Anterior cingulate cortex (tissue), 58 donors: ENCODE measurements around the gene THRB.
"Not testable (repeated sequence)": the region's sequence is repeated elsewhere in the genome, so short reads cannot be mapped to it uniquely, and the experiment has no call there.

Experiments used
- DNase-seq, 58 donors: peaks; one replicate each; lab custom pipeline; 2025; lab: John Stamatoyannopoulos, UW

Gene THRB

DNA sequence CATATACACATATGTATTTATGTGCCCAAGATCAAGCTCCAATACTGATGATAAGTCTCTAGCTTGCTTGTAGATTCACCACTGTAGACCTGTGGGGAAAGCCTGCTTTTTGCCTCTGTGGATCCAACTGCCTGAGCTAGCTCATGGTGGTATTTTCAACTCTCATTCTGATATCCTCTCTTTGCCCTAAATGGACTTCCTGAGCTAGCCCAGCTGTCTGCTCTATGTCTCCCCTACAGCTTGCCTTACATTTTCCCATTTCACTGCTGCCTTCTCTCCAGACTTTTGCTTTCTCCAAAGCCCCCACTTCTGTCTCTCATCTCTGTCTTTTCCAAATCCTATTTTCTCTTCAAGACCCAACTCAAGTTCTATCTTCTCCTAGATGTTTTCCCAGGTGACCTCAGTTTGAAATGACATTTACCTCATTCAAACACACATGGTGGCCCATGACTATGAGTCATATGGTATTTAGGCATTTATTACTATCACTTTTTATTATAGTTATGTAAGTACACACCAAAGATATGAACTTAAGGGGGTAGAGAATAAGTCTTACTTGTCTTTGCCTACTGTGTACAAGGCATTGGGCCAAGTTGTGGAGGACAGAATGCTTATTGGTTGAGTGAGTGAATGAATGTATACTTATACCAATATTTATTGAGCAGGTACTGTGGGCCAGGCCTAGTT, 357.9 kb downstream of the THRB start:
- DNase-seq: no peak

DNA sequence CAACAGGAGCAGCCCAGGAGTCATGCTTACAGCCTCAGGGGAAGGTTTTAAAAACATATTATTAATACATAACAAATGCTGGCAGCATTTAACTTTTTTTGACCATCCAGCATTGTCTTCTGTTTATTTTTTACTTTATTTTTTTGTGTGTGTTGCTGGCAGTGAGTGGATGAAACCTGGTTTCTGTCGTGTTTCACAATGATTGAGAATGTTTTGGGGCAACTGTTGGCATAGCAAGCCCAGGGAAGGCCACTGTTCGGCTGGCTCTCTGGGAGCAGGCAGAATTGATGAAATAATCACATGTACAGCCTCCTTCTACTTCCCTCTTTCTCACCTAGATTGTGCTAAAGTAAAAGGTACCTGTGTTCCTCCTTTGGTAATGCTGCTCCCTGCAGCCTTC, 359.4 kb downstream of the THRB start:
- no peak for DNase-seq

DNA sequence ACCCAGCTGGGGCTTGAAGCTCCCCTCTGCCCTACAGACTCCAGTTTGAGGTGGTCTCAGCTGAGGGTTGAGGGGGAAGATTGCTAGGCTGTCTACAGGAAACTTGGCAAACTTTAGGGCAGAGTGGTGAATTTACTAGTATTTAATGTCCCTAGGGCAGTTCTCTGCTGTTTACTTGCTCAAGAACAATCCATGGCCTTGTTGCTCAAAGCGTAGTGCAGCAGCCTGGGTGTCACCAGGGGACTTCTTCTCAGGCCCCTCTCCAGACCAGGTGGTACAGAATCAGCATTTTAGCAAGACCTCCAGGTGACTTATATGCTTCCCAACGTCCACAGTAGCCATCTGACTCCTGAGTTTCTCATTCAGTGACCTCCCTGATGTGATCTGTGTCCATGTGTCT, 360.7 kb downstream of the THRB start:
- no peak for DNase-seq

DNA sequence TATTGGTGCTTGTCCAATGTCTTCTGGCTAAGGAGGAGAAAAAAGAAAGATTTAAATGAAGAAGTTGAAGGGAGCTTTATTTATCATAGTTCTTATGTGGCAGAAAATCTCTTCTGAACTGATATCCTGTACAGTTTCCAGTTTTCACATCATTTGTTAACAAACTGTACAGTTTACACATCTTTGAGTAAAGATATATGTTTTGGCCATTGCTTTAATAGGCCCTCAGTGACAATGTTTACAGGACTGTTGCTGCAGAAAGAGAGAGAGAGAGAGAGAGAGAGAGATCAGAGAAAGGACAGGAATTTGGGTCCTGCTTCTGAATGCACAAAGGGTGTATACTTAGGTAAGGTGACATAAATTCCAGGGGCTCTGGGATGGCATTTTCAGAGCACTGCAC, 361.2 kb downstream of the THRB start:
- no peak for DNase-seq

DNA sequence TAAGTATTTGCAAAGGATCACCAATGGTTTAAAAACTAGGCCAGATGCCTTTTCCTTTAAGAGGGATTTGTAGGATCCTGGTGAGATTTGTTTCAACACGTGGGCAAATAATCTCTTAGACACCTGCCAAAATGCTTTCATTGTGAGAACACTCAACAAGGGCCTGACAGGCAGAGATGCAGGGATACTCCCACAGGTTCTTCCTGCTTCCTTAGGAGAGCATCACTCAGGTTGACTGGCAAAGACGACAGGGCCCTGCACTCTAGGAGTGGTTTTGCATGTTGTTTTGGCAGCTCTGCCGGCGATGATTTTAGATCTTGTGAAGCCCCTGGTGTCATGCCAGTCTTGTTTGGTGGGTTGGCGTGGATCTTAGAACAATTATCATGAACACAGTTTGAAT, 365.1 kb downstream of the THRB start:
- DNase-seq: peak in 1 of 58 donors; percentile 7

DNA sequence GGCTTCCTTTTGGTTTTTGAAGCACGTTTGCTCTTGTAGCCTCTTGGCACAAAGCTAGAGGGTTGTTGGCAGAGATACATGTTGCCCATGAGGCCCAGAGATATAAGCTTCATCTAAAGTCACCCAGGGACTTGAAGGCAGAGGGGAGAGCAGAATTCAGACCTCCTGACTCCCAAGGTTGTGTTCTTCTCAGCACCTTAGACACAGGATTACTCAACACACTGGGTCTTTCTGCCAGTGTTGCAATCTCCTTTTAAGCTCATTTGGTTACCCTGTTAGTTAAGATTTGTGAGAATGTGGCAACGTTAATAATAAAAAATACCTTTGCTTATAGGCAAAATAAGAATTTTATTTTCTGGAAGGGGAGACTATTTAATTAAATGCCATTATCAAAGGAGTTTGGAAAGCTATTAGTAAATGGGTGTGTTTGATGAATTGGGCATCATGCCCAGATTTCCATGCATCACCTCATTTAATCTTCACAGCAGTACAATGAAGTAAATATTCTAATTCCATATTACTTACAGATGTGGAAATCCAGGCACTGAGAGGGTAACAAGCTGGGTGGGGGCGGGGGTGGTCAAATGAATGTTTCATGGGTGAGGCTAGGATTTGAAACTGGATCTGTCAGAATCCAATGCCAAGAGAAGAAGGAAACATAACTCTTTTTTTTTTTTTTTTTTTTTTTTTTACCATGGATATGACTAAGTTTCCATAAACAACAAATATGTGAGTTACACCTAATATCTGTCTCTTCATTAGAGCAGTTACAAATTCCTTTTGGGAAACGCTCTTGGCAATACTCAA, 366.2 kb downstream of the THRB start:
- DNase-seq: no peak

DNA sequence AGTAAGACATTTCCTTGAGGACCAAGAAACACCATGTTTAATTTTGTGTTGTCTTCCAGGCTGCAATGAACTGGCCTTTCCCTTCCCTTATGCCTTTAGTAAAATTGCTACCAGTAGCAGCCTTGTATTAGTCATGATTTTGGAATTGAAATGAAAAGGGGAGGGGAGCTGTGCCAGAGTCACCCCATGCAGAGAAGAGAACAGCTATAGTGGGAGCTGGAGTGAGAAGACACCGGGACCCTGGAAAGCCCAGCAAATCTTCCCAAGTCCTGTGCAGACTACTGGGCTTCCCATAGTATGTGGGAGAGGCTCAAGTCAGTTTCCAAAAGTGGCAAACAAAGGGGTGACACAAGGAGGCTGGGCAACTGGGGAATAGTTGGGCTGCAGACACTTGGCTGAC, 371.1 kb downstream of the THRB start:
- no peak for DNase-seq

DNA sequence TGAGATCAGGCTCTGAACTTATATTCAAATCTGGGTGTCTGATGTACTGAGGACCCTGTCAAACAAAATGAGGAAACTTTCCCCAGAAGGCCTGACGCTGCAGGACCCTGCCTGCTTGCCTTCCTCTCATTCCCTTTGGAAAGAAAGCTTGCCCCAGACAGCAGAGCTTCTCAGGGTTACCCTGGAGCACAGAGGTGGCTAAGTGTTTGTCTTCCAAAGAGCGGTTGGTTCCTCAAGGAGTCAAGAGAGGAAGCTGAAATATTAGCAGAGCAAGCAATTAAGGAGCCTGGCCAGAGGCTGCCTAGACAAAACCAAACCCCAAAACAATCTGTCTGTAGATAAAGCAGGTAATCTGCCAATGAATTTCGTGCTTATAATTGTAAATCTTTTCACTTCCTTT, 374.2 kb downstream of the THRB start:
- DNase-seq: no peak

DNA sequence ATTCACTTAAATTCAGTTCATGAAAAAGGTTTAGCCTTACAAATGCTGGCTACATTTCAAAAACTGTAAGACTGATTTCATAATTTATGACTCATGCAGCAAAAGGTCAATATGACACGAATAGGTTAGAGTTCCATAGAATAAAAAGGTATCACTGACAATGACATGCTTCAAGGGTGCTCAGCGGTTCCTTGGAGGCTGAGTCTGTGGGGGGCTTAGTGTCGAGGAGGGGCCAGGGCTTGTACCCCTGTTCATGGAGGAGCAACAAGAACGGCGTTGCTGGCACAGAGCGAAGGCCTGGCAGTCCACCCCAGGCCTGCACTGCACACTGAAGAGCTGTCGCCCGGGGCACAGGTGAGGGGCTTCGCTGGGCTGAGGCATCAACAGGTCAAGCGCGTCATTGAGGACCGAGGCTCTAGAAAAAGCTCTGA, 375.3 kb downstream of the THRB start:
- no peak for DNase-seq

DNA sequence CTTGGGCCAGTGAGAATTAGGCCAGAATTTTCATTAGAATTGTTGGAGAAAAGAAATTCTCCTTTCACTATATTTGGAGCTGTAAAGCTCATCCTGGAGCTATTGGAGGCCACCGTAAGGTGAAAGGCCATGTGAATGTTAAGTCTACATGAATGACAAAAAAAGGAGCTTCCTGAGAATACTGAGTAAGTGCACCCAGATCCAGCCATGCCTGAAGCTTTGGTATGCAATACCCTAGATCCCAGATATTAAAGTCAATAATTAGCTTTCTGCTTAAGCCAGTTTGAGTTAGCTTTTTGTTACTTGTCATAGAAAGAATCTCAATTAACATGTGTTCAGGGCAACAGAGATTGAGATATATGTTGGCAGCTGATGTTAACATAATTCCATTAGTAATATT, 377.1 kb downstream of the THRB start:
- no peak for DNase-seq

DNA sequence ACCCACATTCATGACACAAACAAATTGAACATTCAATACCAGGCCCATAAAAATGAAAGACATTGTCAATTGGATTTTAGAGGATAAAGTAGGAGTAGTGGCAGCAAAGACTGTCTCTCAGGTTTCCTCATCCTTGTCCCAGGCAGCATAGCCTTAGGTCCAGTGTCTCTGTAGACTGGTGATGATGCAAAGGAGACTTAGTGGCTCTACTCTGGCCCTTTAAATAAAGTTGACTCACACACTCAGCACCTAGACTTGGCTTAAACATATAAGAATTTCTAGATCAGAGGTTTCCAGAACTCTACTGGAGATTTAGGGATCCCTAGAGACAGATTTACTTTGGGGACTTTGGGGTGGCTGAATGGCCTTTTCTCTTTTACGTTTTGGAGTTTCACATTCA, 382.9 kb downstream of the THRB start:
- DNase-seq: no peak

DNA sequence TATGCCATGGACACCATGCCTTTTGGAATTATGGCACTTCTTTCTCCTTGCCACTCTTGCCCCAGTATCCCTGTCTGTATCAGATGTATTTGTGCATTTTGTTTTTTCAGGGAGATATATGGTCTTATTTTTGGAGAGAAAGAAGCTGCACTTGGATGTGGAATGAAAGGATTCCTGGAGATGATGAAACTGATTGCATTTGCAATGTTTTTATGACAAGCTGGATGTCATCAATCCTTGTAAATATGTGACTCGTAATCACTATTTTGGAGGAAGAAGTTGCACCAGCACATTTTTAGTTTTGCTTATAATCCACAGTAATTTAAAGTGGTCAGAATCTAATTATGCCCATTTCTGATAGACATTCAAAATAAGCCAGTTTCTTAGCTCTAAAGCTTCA, 384.6 kb downstream of the THRB start:
- no peak for DNase-seq

DNA sequence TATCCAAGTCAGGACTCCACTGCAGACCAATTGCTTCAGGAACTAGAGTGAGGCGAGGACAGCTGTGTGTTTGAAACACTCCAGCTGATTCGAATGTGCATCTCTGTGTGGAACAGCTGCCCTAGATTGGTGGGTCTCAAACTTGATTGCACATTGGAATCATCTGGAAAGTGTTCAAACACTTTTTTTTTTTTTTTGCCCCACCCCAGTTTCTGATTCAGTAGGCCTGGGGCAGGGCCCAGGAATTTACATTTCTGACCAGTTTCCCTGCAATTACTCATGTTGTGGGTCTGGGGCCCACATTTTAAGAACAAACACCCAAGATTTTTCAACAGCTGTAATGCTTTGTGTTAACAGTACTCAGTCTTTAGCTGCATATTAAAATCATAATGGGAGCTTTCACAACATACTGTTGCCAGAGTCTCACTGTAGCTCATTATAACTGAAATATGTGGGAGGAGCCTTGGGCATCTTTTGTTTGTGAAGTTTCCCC, 392.9 kb downstream of the THRB start:
- DNase-seq: no peak

DNA sequence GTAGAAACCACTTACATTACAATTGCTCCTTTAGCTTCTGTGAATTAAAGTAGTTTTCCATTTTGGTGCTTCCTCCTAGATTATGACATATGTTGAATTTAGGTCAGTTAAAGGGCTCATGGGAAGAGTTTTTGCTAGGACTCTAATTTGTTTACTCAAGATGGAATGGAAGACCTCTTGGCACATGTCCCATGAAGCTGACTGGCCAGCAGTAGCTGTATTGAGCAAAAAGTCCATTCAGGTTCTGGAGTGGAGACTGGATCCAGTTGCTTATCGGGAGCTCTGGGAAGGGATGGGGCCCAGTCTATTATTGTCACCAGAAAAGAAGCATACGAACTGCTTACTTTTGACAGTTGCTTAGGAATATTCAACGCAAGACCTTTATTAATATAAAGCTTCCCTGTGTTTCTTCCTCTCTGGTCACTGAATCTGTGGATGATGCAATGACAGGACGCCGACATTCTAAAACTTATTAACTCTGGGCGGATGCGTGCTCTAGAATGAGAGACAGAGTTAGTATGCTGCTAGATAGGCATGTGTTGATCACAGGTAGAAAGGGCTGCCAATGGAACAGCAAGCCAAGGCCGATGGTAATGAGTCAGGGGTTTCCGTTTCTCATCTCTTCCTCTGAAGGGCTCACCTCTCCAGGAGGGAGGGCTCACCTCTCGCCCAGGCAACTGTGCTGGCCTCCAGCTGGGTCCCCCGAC, 393.8 kb downstream of the THRB start:
- no peak for DNase-seq

DNA sequence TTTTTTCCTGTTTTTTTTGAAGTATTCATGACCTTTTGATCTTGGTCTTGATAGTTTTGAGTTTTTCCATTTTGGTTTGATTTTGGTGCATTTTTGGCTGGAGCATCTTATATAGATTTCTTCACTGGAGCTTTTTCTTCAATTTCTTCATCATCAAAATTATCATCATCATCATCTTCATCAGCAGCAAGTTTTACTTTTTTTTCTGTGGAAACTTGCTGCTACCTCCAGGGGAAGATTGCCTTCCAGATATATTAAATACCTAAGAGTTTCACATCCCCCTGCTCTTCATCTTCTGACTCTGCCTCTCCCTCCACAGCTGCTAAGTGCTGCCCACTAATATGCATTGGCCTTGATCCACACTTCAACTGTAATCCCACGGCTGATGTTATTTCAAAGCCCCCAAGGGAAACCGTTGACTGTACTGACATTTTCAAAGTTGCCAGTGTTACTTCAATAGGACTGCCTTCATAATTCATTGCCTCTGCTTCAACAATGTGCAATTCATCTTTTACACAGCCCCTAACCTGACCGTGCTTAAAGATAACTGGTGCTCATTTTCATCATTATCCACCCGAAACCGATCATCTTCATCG, 397.9 kb downstream of the THRB start:
- DNase-seq: no peak

DNA sequence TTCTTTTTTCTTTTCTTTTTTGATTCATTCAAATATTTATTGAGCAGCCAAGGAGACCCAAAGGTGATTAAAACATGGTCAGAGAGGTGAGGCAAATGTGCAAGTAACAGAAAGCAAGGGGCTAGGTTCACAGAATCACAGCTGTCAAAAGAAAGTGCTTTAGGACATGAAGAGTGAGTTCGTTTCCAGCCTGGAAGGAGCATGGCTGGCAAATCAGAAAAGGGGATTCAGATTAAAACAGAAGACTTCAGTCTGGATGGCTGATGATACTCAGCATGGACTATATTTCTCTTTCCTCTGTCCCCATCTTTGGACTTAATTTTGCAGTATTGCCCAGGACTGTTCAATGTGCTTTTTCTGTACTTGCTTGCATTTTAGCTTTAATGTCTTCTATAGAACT, 398.4 kb downstream of the THRB start:
- DNase-seq: no peak

DNA sequence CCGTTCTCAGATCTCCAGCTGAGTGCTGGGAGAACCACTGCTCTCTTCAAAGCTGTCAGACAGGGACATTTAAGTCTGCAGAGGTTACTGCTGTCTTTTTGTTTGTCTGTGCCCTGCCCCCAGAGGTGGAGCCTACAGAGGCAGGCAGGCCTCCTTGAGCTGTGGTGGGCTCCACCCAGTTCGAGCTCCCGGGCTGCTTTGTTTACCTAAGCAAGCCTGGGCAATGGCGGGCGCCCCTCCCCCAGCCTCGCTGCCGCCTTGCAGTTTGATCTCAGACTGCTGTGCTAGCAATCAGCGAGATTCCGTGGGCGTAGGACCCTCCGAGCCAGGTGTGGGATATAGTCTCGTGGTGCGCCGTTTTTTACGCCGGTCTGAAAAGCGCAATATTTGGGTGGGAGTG, 399.8 kb downstream of the THRB start:
- DNase-seq: not testable (repeated sequence)

DNA sequence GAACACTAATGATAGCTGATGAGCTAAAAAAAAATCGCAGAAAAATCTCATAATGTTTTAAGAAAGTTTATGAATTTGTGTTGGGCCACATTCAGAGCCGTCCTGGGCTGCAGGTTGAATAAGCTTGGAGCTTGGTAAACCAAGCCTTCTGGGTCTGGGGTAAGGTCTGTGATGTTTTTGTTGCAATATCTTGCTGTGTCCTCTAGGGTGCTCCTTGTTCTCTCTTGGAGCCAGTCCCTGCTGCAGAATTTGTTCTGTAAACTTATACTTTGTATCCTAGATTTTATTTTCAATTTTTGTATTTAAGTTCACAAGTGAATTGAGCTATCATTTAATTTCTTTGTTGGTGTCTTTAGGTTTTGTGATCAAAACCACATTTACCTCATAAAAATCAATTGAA, 405.9 kb downstream of the THRB start:
- DNase-seq: no peak

DNA sequence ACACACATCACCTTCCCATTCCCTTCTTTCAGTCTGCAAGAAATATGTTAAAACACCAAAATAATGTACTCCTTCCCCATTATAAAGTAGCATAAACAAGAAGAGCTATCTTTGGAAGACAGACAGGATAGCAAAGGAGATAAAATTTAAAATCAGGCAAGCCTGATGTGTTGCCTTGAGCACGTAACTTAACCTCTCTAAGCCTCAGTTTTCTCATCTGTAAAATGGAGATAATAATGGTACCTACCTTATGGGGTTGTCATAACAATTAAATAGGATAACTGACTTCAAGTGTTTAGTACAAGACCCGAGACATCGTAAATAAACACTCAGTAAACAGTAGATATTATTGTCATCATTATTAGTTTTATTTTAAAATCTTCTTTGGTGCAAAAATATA, 407.2 kb downstream of the THRB start:
- no peak for DNase-seq

DNA sequence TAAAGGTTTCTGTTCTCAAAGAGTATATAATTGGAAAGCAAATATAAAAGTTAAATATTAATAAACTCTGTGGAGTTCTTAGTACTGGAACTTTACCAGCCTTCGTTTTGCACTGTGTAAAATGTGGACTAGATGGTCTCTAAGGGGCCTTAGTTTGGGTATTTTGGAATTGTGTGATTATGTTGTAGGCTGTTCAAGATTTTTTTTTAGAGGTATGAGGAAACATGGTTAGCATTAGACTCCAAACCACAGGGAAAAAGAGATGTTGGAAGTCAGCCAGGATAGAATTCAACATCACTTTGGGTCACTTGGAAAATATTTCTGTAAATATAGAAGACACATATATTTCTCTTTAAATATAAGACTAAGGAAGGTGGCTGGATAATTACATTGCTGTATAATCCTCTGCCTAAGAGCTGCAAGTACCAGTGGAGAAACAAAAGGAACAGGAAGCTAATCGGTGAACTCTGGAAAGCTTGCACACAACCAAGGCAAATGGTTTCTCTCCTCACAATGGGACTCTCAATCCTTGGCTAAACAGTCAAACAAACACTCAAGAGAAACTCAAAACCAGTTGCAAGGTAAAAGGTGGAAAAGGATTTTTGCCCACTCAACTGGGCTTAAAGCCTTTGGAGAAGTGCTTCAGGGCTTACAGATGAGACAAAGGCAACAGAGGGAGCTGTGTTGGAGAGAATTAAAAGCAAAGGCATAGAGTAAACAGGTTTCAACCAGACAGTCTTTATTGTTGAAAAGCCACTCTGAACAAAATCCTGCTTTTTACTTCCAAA, 407.8 kb downstream of the THRB start:
- no peak for DNase-seq
